ENCODE results near the gene NAALADL2.

Gene NAALADL2

GRCh38 chr3:175716446-175716845, 857.3 kb downstream of the NAALADL2 start:
- Histone ChIP-seq H3K9ac (ENCODE audit: low read length) (no peak overlapping the region), H3K36me3 (ENCODE audit: control insufficient read depth, insufficient read depth, low read length) (no peaks in the 10 kb centered on the region), H3K79me2 (ENCODE audit: control insufficient read depth, insufficient read depth, low read length) (no peaks in the 10 kb centered on the region), H3K4ac (ENCODE audit: low read depth, low read length) (no peak overlapping the region), H3K4me1 (ENCODE audit: control insufficient read depth, low read depth, low read length) (no peaks in the 10 kb centered on the region), H2BK5ac (ENCODE audit: low read length) (no peak overlapping the region), H2AK5ac (ENCODE audit: low read length) (no peak overlapping the region), H3K56ac (ENCODE audit: low read length) (no peak overlapping the region), H3K79me1 (ENCODE audit: low read length) (no peaks in the 10 kb centered on the region), H3K4me2 (ENCODE audit: low read length) (no peak overlapping the region), H3K27me3 (ENCODE audit: insufficient read depth, low read length, poor library complexity) (no peaks in the 10 kb centered on the region), H3K23ac (ENCODE audit: low read length) (no peak overlapping the region), H2BK120ac (ENCODE audit: low read depth, low read length) (no peak overlapping the region), H3K4me3 (ENCODE audit: low read length) (no peak overlapping the region), H3K27ac (ENCODE audit: low read depth, low read length) (no peak overlapping the region), H4K5ac (ENCODE audit: low read length) (no peak overlapping the region), H4K8ac (ENCODE audit: low read depth, low read length) (no peak overlapping the region), H3K18ac (ENCODE audit: low read length) (no peak overlapping the region), H2BK15ac (replicated peaks; ENCODE audit: low read depth) (no peak overlapping the region)
- DNase-seq, result no peak
- WGBS (ENCODE audit: extremely low coverage, insufficient coverage, low lambda C conversion rate), result no CpG with 5 or more reads among the region's 2 CpGs

DNA sequence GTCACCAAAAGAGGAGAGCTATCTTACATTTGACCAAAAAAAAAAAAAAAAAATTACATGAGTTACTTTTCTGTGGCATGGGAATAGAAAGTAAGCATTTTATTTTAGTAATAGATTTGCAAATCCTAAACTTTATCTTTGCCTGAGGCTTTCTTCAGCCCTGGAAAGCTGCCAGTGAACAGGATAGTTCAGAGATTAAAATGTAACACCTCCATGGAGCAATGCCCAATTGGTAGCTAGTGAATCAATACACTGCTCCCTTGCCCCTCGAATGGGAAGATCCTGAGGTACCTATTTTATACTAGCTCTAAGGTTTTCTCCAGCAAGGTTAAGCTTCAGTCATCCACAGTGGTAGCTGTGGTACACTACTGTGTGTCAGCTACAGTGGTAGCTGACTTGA, 867.1 kb downstream of the NAALADL2 start:
- no peak overlapping the region for H3K9ac ChIP-seq (ENCODE audit: low read length)
- no peak overlapping the region for H2BK5ac ChIP-seq (ENCODE audit: low read length)
- no peak overlapping the region for H3K23ac ChIP-seq (ENCODE audit: low read length)
- no peak overlapping the region for H3K18ac ChIP-seq (ENCODE audit: low read length)
- no peaks in the 10 kb centered on the region for H3K4me1 ChIP-seq (ENCODE audit: control insufficient read depth, low read depth, low read length)
- no peak overlapping the region for H3K4me2 ChIP-seq (ENCODE audit: low read length)
- no peak overlapping the region for H2BK15ac ChIP-seq (replicated peaks; ENCODE audit: low read depth)
- H3K56ac ChIP-seq (ENCODE audit: low read length), result no peak overlapping the region
- WGBS (ENCODE audit: extremely low coverage, insufficient coverage, low lambda C conversion rate), result no CpG with 5 or more reads among the region's 1 CpG
- no peak overlapping the region for H3K27ac ChIP-seq (ENCODE audit: low read depth, low read length)
- no peak overlapping the region for H4K5ac ChIP-seq (ENCODE audit: low read length)
- no peak overlapping the region for H3K4ac ChIP-seq (ENCODE audit: low read depth, low read length)
- H4K8ac ChIP-seq (ENCODE audit: low read depth, low read length), result no peak overlapping the region
- no peaks in the 10 kb centered on the region for H3K27me3 ChIP-seq (ENCODE audit: insufficient read depth, low read length, poor library complexity)
- H3K4me3 ChIP-seq (ENCODE audit: low read length), result no peak overlapping the region
- H3K36me3 ChIP-seq (ENCODE audit: control insufficient read depth, insufficient read depth, low read length), result no peaks in the 10 kb centered on the region
- no peak overlapping the region for H2BK120ac ChIP-seq (ENCODE audit: low read depth, low read length)
- no peak for DNase-seq
- no peaks in the 10 kb centered on the region for H3K79me1 ChIP-seq (ENCODE audit: low read length)
- H2AK5ac ChIP-seq (ENCODE audit: low read length), result no peak overlapping the region
- no peaks in the 10 kb centered on the region for H3K79me2 ChIP-seq (ENCODE audit: control insufficient read depth, insufficient read depth, low read length)

GRCh38 chr3:175728566-175728965, 869.4 kb downstream of the NAALADL2 start:
- H3K27me3 ChIP-seq (ENCODE audit: insufficient read depth, low read length, poor library complexity), result no peaks in the 10 kb centered on the region
- H3K27ac ChIP-seq (ENCODE audit: low read depth, low read length), result no peak overlapping the region
- DNase-seq, result no peak
- no peak overlapping the region for H2BK5ac ChIP-seq (ENCODE audit: low read length)
- H3K4ac ChIP-seq (ENCODE audit: low read depth, low read length), result no peak overlapping the region
- no CpG with 5 or more reads among the region's 1 CpG for WGBS (ENCODE audit: extremely low coverage, insufficient coverage, low lambda C conversion rate)
- H2AK5ac ChIP-seq (ENCODE audit: low read length), result no peak overlapping the region
- no peak overlapping the region for H3K56ac ChIP-seq (ENCODE audit: low read length)
- no peaks in the 10 kb centered on the region for H3K36me3 ChIP-seq (ENCODE audit: control insufficient read depth, insufficient read depth, low read length)
- H3K4me2 ChIP-seq (ENCODE audit: low read length), result no peak overlapping the region
- no peak overlapping the region for H3K4me3 ChIP-seq (ENCODE audit: low read length)
- H4K8ac ChIP-seq (ENCODE audit: low read depth, low read length), result no peak overlapping the region
- H2BK15ac ChIP-seq (replicated peaks; ENCODE audit: low read depth), result no peak overlapping the region
- H3K79me2 ChIP-seq (ENCODE audit: control insufficient read depth, insufficient read depth, low read length), result no peaks in the 10 kb centered on the region
- H4K5ac ChIP-seq (ENCODE audit: low read length), result no peak overlapping the region
- no peaks in the 10 kb centered on the region for H3K4me1 ChIP-seq (ENCODE audit: control insufficient read depth, low read depth, low read length)
- no peak overlapping the region for H3K18ac ChIP-seq (ENCODE audit: low read length)
- H3K9ac ChIP-seq (ENCODE audit: low read length), result no peak overlapping the region
- H2BK120ac ChIP-seq (ENCODE audit: low read depth, low read length), result no peak overlapping the region
- no peak overlapping the region for H3K23ac ChIP-seq (ENCODE audit: low read length)
- no peaks in the 10 kb centered on the region for H3K79me1 ChIP-seq (ENCODE audit: low read length)

DNA sequence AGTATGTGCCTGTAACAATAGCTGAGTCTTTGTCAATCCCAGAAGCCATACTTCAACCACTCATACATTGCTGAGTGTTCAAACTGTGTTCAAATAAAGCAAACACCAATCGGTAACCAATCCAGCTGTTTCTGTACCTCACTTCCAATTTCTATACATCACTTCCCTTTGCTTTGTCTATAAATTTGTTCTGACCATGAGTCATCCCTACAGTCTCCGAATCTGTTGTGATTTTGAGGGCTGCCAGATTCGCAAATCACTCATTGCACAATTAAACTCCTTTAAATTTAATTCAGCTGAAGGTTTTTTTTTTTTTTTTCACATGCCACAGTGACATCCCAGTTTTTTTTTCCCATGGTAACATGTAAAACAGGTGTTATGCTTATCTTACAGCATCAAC, 870.3 kb downstream of the NAALADL2 start:
- Histone ChIP-seq H3K27ac (ENCODE audit: low read depth, low read length) (no peak overlapping the region), H3K18ac (ENCODE audit: low read length) (no peak overlapping the region), H3K27me3 (ENCODE audit: insufficient read depth, low read length, poor library complexity) (no peaks in the 10 kb centered on the region), H3K4me3 (ENCODE audit: low read length) (no peak overlapping the region), H4K8ac (ENCODE audit: low read depth, low read length) (no peak overlapping the region), H2AK5ac (ENCODE audit: low read length) (no peak overlapping the region), H3K23ac (ENCODE audit: low read length) (no peak overlapping the region), H3K4me2 (ENCODE audit: low read length) (no peak overlapping the region), H3K9ac (ENCODE audit: low read length) (no peak overlapping the region), H2BK120ac (ENCODE audit: low read depth, low read length) (no peak overlapping the region), H3K36me3 (ENCODE audit: control insufficient read depth, insufficient read depth, low read length) (no peaks in the 10 kb centered on the region), H3K4ac (ENCODE audit: low read depth, low read length) (no peak overlapping the region), H3K56ac (ENCODE audit: low read length) (no peak overlapping the region), H3K79me2 (ENCODE audit: control insufficient read depth, insufficient read depth, low read length) (no peaks in the 10 kb centered on the region), H2BK5ac (ENCODE audit: low read length) (no peak overlapping the region), H3K4me1 (ENCODE audit: control insufficient read depth, low read depth, low read length) (no peaks in the 10 kb centered on the region), H4K5ac (ENCODE audit: low read length) (no peak overlapping the region), H3K79me1 (ENCODE audit: low read length) (no peaks in the 10 kb centered on the region), H2BK15ac (replicated peaks; ENCODE audit: low read depth) (no peak overlapping the region)
- DNase-seq, result no peak
- WGBS (ENCODE audit: extremely low coverage, insufficient coverage, low lambda C conversion rate), result no CpG with 5 or more reads among the region's 3 CpGs

- Histone ChIP-seq H3K4me3 (ENCODE audit: low read length) (no peak overlapping the region), H2BK15ac (replicated peaks; ENCODE audit: low read depth) (no peak overlapping the region), H4K8ac (ENCODE audit: low read depth, low read length) (no peak overlapping the region), H3K27me3 (ENCODE audit: insufficient read depth, low read length, poor library complexity) (no peaks in the 10 kb centered on the region), H3K79me1 (ENCODE audit: low read length) (no peaks in the 10 kb centered on the region), H2BK5ac (ENCODE audit: low read length) (no peak overlapping the region), H3K36me3 (ENCODE audit: control insufficient read depth, insufficient read depth, low read length) (no peaks in the 10 kb centered on the region), H3K18ac (ENCODE audit: low read length) (peak overlapping the region; percentile 39), H3K4ac (ENCODE audit: low read depth, low read length) (no peak overlapping the region), H3K56ac (ENCODE audit: low read length) (no peak overlapping the region), H3K4me2 (ENCODE audit: low read length) (no peak overlapping the region), H2AK5ac (ENCODE audit: low read length) (no peak overlapping the region), H3K9ac (ENCODE audit: low read length) (no peak overlapping the region), H3K4me1 (ENCODE audit: control insufficient read depth, low read depth, low read length) (no peaks in the 10 kb centered on the region), H3K23ac (ENCODE audit: low read length) (no peak overlapping the region), H4K5ac (ENCODE audit: low read length) (no peak overlapping the region), H3K79me2 (ENCODE audit: control insufficient read depth, insufficient read depth, low read length) (no peaks in the 10 kb centered on the region), H2BK120ac (ENCODE audit: low read depth, low read length) (no peak overlapping the region), H3K27ac (ENCODE audit: low read depth, low read length) (no peak overlapping the region)
- no CpG with 5 or more reads among the region's 3 CpGs for WGBS (ENCODE audit: extremely low coverage, insufficient coverage, low lambda C conversion rate)
- DNase-seq, result no peak
Observed at GRCh38 chr3:175731543-175731942, 872.4 kb downstream of the NAALADL2 start.

DNA sequence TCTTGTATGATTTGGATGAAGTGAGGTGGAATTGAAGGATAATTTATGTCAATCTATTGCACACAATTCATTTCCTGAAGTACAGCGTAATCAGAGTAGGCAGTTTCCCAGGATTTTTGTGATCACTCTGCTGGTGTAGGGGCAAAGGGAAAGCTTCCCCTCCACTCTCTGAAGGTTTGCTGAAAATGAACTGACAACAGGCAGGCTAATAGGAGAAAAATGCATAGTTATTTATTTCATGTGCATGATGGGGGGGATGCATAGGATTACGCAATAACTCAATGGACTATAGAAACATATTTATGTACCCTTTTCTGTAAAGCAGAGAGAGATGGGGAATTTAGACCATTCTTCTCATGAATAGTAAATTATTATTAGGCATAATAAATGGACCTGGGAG, 872.9 kb downstream of the NAALADL2 start:
- Histone ChIP-seq H3K79me2 (ENCODE audit: control insufficient read depth, insufficient read depth, low read length) (no peaks in the 10 kb centered on the region), H3K27ac (ENCODE audit: low read depth, low read length) (no peak overlapping the region), H3K9ac (ENCODE audit: low read length) (no peak overlapping the region), H2BK15ac (replicated peaks; ENCODE audit: low read depth) (no peak overlapping the region), H2BK5ac (ENCODE audit: low read length) (no peak overlapping the region), H3K79me1 (ENCODE audit: low read length) (no peaks in the 10 kb centered on the region), H3K4me3 (ENCODE audit: low read length) (no peak overlapping the region), H4K8ac (ENCODE audit: low read depth, low read length) (no peak overlapping the region), H3K56ac (ENCODE audit: low read length) (no peak overlapping the region), H2BK120ac (ENCODE audit: low read depth, low read length) (no peak overlapping the region), H2AK5ac (ENCODE audit: low read length) (no peak overlapping the region), H3K4me1 (ENCODE audit: control insufficient read depth, low read depth, low read length) (no peaks in the 10 kb centered on the region), H3K36me3 (ENCODE audit: control insufficient read depth, insufficient read depth, low read length) (no peaks in the 10 kb centered on the region), H3K18ac (ENCODE audit: low read length) (no peak overlapping the region), H3K27me3 (ENCODE audit: insufficient read depth, low read length, poor library complexity) (no peaks in the 10 kb centered on the region), H3K23ac (ENCODE audit: low read length) (no peak overlapping the region), H3K4me2 (ENCODE audit: low read length) (no peak overlapping the region), H3K4ac (ENCODE audit: low read depth, low read length) (no peak overlapping the region), H4K5ac (ENCODE audit: low read length) (no peak overlapping the region)
- WGBS (ENCODE audit: extremely low coverage, insufficient coverage, low lambda C conversion rate), result no CpG with 5 or more reads among the region's 2 CpGs
- DNase-seq, result no peak

All from mesendoderm (in vitro differentiated cells).